ENCODE measurements around the gene ADCY10.

DNA sequence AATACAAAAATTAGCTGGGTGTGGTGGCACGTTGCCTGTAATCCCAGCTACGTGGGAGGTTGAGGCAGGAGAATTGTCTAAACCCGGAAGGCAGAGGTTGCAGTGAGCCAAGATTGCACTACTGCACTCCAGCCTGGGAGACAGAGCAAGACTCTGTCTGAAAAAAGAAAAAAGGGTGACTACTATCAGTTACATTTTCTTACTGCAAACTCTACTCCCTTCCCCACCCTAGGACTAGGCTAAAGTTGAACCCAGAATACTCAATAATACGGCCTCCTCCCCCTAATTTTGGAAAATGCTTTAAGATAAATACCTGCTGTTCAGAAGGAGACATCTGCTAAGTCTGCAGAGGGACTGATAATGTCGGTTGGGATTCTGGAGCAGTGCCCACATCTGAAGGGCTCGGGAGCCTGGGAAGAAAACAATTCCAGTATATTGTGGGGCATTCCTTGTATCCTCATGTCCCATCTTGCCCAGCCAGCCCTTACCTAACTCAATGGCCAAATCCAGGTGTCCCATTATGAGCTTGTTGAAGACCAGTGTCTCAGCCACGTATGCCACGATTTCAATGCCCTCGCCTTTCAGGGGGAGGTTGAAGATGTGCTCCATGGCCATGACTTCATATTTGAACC, 89.7 kb downstream of the ADCY10 start:
- TF ChIP-seq, protein P1, sequence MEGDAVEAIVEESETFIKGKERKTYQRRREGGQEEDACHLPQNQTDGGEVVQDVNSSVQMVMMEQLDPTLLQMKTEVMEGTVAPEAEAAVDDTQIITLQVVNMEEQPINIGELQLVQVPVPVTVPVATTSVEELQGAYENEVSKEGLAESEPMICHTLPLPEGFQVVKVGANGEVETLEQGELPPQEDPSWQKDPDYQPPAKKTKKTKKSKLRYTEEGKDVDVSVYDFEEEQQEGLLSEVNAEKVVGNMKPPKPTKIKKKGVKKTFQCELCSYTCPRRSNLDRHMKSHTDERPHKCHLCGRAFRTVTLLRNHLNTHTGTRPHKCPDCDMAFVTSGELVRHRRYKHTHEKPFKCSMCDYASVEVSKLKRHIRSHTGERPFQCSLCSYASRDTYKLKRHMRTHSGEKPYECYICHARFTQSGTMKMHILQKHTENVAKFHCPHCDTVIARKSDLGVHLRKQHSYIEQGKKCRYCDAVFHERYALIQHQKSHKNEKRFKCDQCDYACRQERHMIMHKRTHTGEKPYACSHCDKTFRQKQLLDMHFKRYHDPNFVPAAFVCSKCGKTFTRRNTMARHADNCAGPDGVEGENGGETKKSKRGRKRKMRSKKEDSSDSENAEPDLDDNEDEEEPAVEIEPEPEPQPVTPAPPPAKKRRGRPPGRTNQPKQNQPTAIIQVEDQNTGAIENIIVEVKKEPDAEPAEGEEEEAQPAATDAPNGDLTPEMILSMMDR (IDR thresholded peaks at IDR 0.05; ENCODE audit: low read depth, low read length): no peak
- no peak for TF ChIP-seq EZH2phosphoT487 (IDR thresholded peaks at IDR 0.05; ENCODE audit: low read depth)

Measured in OCI-LY3 (cell line).